ENCODE results near the gene DTNBP1.

DTNBP1 gene

GRCh38 chr6:15550546-15551123 is 112.2 kb downstream of the DTNBP1 start:
- Histone ChIP-seq H3K27ac (ENCODE audit: extremely low read depth, low read depth, low read length) (no peak overlapping the region), H3K4me3 (ENCODE audit: low read depth, low read length) (no peak overlapping the region), H3K4me1 (ENCODE audit: control insufficient read depth, insufficient read depth, low read length) (peaks cover 14% of the 10 kb centered on the region; the same call in 1 of the 2 replicates), H3K9me3 (ENCODE audit: control insufficient read depth, insufficient read depth, low read depth, low read length) (no peaks in the 10 kb centered on the region), H3K36me3 (ENCODE audit: control insufficient read depth in 2 of 2, insufficient read depth in 1 of 2, low read length in 2 of 2) (no peaks in the 10 kb centered on the region)
- ChIA-PET CTCF (interaction anchor here (0.5 kb wide), 1 partner anchor 1994 kb away, joined by 3 read pairs; no protein-coding TSS in a partner anchor), POLR2A (interaction anchor here (0.8 to 1.1 kb wide), 2 partner anchors 44 to 578 kb away, joined by 3 read pairs; partner anchors contain the start of gene MYLIP)
- TF ChIP-seq ZNF529 (tag by site-specific recombination; IDR thresholded peaks at IDR 0.05; ENCODE audit: insufficient replicate concordance) (no peak), ZFP69B (tag by site-specific recombination; IDR thresholded peaks at IDR 0.05) (no peak), ZBTB11 (tag by site-specific recombination; conservative IDR thresholded peaks at IDR 0.05; ENCODE audit: low read depth) (no peak), ZNF670 (tag by site-specific recombination; IDR thresholded peaks at IDR 0.05; ENCODE audit: low read depth) (no peak), ZNF473 (tag by site-specific recombination; IDR thresholded peaks at IDR 0.05) (no peak), PRDM2 (tag by site-specific recombination; IDR thresholded peaks at IDR 0.05; ENCODE audit: borderline replicate concordance) (no peak), SETDB1 (IDR thresholded peaks at IDR 0.05; ENCODE audit: insufficient read length, low read length) (no peak)

GRCh38 chr6:15549371-15549770 is 113.5 kb downstream of the DTNBP1 start:
- H3K27ac ChIP-seq (ENCODE audit: extremely low read depth, low read depth, low read length): no peak overlapping the region
- CTCF ChIA-PET: interaction anchor here (0.6 to 0.8 kb wide), 2 partner anchors 36 to 44 kb away, joined by 3 to 7 read pairs; no protein-coding TSS in a partner anchor
- no peaks in the 10 kb centered on the region for H3K9me3 ChIP-seq (ENCODE audit: control insufficient read depth, insufficient read depth, low read depth, low read length)
- H3K36me3 ChIP-seq (ENCODE audit: control insufficient read depth in 2 of 2, insufficient read depth in 1 of 2, low read length in 2 of 2): no peaks in the 10 kb centered on the region
- H3K4me3 ChIP-seq (ENCODE audit: low read depth, low read length): no peak overlapping the region
- peaks cover 14% of the 10 kb centered on the region; the same call in 1 of the 2 replicates for H3K4me1 ChIP-seq (ENCODE audit: control insufficient read depth, insufficient read depth, low read length)
- POLR2A ChIA-PET: no interaction called here
- TF ChIP-seq ZNF621 (tag by site-specific recombination; IDR thresholded peaks at IDR 0.05): no peak
- TF ChIP-seq MZF1 (tag by site-specific recombination; IDR thresholded peaks at IDR 0.05; ENCODE audit: borderline replicate concordance): no peak
- TF ChIP-seq ZNF350 (tag by site-specific recombination; IDR thresholded peaks at IDR 0.05): no peak
- TF ChIP-seq ZNF174 (tag by site-specific recombination; IDR thresholded peaks at IDR 0.05): no peak
- no peak for TF ChIP-seq ZBTB48 (tag by site-specific recombination; IDR thresholded peaks at IDR 0.05)
- TF ChIP-seq, protein P1, sequence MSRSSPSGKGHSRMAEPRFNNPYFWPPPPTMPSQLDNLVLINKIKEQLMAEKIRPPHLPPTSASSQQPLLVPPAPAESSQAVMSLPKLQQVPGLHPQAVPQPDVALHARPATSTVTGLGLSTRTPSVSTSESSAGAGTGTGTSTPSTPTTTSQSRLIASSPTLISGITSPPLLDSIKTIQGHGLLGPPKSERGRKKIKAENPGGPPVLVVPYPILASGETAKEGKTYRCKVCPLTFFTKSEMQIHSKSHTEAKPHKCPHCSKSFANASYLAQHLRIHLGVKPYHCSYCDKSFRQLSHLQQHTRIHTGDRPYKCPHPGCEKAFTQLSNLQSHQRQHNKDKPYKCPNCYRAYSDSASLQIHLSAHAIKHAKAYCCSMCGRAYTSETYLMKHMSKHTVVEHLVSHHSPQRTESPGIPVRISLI (tag by site-specific recombination; IDR thresholded peaks at IDR 0.05): no peak
- no peak for TF ChIP-seq TRIM28 (IDR thresholded peaks at IDR 0.05; ENCODE audit: borderline replicate concordance, low read length)
- TF ChIP-seq, protein P2, sequence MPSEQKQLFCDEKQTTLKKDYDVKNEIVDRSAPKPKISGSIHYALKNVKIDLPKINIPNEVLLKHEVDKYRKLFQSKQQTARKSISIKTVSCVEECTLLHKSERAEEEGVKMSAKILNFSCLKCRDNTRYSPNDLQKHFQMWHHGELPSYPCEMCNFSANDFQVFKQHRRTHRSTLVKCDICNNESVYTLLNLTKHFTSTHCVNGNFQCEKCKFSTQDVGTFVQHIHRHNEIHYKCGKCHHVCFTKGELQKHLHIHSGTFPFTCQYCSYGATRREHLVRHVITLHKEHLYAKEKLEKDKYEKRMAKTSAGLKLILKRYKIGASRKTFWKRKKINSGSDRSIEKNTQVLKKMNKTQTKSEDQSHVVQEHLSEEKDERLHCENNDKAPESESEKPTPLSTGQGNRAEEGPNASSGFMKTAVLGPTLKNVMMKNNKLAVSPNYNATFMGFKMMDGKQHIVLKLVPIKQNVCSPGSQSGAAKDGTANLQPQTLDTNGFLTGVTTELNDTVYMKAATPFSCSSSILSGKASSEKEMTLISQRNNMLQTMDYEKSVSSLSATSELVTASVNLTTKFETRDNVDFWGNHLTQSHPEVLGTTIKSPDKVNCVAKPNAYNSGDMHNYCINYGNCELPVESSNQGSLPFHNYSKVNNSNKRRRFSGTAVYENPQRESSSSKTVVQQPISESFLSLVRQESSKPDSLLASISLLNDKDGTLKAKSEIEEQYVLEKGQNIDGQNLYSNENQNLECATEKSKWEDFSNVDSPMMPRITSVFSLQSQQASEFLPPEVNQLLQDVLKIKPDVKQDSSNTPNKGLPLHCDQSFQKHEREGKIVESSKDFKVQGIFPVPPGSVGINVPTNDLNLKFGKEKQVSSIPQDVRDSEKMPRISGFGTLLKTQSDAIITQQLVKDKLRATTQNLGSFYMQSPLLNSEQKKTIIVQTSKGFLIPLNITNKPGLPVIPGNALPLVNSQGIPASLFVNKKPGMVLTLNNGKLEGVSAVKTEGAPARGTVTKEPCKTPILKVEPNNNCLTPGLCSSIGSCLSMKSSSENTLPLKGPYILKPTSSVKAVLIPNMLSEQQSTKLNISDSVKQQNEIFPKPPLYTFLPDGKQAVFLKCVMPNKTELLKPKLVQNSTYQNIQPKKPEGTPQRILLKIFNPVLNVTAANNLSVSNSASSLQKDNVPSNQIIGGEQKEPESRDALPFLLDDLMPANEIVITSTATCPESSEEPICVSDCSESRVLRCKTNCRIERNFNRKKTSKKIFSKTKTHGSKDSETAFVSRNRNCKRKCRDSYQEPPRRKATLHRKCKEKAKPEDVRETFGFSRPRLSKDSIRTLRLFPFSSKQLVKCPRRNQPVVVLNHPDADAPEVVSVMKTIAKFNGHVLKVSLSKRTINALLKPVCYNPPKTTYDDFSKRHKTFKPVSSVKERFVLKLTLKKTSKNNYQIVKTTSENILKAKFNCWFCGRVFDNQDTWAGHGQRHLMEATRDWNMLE (tag by site-specific recombination; conservative IDR thresholded peaks at IDR 0.05; ENCODE audit: low read depth): no peak
- TF ChIP-seq, protein P3, sequence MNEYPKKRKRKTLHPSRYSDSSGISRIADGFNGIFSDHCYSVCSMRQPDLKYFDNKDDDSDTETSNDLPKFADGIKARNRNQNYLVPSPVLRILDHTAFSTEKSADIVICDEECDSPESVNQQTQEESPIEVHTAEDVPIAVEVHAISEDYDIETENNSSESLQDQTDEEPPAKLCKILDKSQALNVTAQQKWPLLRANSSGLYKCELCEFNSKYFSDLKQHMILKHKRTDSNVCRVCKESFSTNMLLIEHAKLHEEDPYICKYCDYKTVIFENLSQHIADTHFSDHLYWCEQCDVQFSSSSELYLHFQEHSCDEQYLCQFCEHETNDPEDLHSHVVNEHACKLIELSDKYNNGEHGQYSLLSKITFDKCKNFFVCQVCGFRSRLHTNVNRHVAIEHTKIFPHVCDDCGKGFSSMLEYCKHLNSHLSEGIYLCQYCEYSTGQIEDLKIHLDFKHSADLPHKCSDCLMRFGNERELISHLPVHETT (tag by site-specific recombination; IDR thresholded peaks at IDR 0.05): no peak

Measured in HEK293 (cell line).